ENCODE data around the gene ETDC. TPM values are rescaled to one million over a fixed set of nuclear protein-coding genes. Genes with fewer than 3 reads are reported as not detected.

ETDC gene
- total RNA-seq, 1 experiment from 2014 or later, result not detected

DNA sequence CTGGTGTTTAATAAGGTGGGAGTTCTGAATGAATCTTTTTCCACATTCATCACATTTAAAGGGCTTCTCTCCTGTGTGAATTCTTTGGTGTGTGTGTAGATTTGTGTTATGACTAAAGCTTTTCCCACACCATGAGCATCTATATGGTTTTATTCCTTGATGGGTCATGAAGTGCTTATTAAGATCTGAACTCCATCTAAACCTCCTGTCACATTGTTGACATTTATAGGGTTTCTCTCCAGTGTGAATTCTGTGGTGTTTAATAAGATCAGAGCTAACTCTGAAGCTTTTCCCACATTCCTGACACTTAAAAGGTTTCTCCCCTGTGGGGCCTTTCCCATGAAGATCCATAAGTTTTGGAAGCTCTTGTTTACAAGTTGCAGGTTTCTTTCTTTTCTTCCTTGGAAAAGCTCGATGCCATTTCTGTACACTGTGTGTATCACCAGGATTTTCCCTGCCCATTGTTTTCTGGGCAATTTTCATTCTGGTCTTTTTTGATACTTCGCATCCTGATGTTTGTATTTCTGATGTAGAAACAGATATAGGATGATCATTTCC is 21.9 kb upstream of the ETDC start:
- no peak overlapping the region for H2AK5ac ChIP-seq (ENCODE audit: insufficient read length, low read length)
- H3K9me3 Mint-ChIP-seq, result peaks cover 80 to 84% of the 10 kb centered on the region in 2 experiments
- no peak overlapping the region for H3K18ac ChIP-seq (ENCODE audit: insufficient read length, low read depth, low read length)
- no peak overlapping the region for H3K56ac ChIP-seq (ENCODE audit: insufficient read length, low read depth, low read length)
- no peak overlapping the region for H3K4ac ChIP-seq (ENCODE audit: low read depth, low read length)
- no peaks in the 10 kb centered on the region for H3K4me1 ChIP-seq (ENCODE audit: insufficient read depth, low read length)
- no CpG with 5 or more reads among the region's 2 CpGs for WGBS (ENCODE audit: extremely low coverage, insufficient read length, low lambda C conversion rate)
- no peak overlapping the region for H4K5ac ChIP-seq (ENCODE audit: insufficient read length, low read depth, low read length)
- no peak overlapping the region for H2BK12ac ChIP-seq (ENCODE audit: insufficient read length, low read depth, low read length)
- no peaks in the 10 kb centered on the region for H3K4me1 Mint-ChIP-seq
- no peak overlapping the region for H3K14ac ChIP-seq (ENCODE audit: insufficient read depth, low read length)
- H3K23me2 ChIP-seq (ENCODE audit: insufficient read length, low read depth, low read length, poor library complexity, severe bottlenecking), result no peaks in the 10 kb centered on the region
- no peak overlapping the region for H3K4me3 Mint-ChIP-seq
- H3K9me3 ChIP-seq (ENCODE audit: control insufficient read depth, low read depth, low read length), result peaks cover 68% of the 10 kb centered on the region
- H2BK15ac ChIP-seq (ENCODE audit: low read depth, low read length), result no peak overlapping the region
- H2AFZ ChIP-seq (ENCODE audit: low read length), result no peak overlapping the region
- no peak overlapping the region for H3K23ac ChIP-seq (ENCODE audit: insufficient read length, low read depth, low read length)
- no peak overlapping the region for H3K4me2 ChIP-seq (ENCODE audit: insufficient read depth, insufficient read length, low read length)
- TF ChIP-seq, protein P1, sequence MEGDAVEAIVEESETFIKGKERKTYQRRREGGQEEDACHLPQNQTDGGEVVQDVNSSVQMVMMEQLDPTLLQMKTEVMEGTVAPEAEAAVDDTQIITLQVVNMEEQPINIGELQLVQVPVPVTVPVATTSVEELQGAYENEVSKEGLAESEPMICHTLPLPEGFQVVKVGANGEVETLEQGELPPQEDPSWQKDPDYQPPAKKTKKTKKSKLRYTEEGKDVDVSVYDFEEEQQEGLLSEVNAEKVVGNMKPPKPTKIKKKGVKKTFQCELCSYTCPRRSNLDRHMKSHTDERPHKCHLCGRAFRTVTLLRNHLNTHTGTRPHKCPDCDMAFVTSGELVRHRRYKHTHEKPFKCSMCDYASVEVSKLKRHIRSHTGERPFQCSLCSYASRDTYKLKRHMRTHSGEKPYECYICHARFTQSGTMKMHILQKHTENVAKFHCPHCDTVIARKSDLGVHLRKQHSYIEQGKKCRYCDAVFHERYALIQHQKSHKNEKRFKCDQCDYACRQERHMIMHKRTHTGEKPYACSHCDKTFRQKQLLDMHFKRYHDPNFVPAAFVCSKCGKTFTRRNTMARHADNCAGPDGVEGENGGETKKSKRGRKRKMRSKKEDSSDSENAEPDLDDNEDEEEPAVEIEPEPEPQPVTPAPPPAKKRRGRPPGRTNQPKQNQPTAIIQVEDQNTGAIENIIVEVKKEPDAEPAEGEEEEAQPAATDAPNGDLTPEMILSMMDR (conservative IDR thresholded peaks at IDR 0.05), result no peak
- no peak overlapping the region for H2BK20ac ChIP-seq (ENCODE audit: low read depth, low read length, poor library complexity, severe bottlenecking)
- H3K79me1 ChIP-seq (ENCODE audit: insufficient read depth, low read depth, low read length, poor library complexity, severe bottlenecking), result no peaks in the 10 kb centered on the region
- H4K8ac ChIP-seq (replicated peaks; ENCODE audit: insufficient read length, low read depth, low read length), result no peak overlapping the region
- H3K36me3 Mint-ChIP-seq (ENCODE audit: insufficient read depth in 1 of 3, low read depth in 3 of 3), result peaks cover 31 to 70% (median 55%) of the 10 kb centered on the region in 3 experiments
- H4K20me1 ChIP-seq (ENCODE audit: control insufficient read depth, insufficient read depth, insufficient read length), result no peaks in the 10 kb centered on the region
- no peak overlapping the region for H2BK5ac ChIP-seq (ENCODE audit: insufficient read length, low read length)
- no peak overlapping the region for H3K27ac Mint-ChIP-seq
- H3K27ac ChIP-seq (ENCODE audit: insufficient read length, low read depth, low read length), result no peak overlapping the region
- H3K27me3 Mint-ChIP-seq (ENCODE audit: low read depth), result no peaks in the 10 kb centered on the region
- no peak for DNase-seq
- no peaks in the 10 kb centered on the region for H3K79me2 ChIP-seq (ENCODE audit: insufficient read depth, low read length)
- no peak overlapping the region for H3T11ph ChIP-seq (ENCODE audit: low read length)
- H3K9ac ChIP-seq (ENCODE audit: extremely low read depth, insufficient read length, low read length), result no peak overlapping the region
- no peaks in the 10 kb centered on the region for H3K27me3 ChIP-seq (ENCODE audit: insufficient read depth, low read length)
- H2BK120ac ChIP-seq (ENCODE audit: low read depth, low read length, poor library complexity, severe bottlenecking), result no peak overlapping the region
- H4K91ac ChIP-seq (ENCODE audit: insufficient read length, low read depth, low read length), result no peak overlapping the region

Data from H9 (cell line).